ENCODE data around the gene EFCAB6.
"Not testable (repeated sequence)": the region's sequence is repeated elsewhere in the genome, so short reads cannot be mapped to it uniquely, and the experiment has no call there.

The EFCAB6 gene

GRCh38 chr22:43669190-43669589 is 142.9 kb downstream of the EFCAB6 start:
- TF ChIP-seq POLR2AphosphoS5 (IDR thresholded peaks at IDR 0.05; ENCODE audit: low read depth, low read length) (no peak), TAF1 (IDR thresholded peaks at IDR 0.05; ENCODE audit: borderline replicate concordance, low read depth, low read length) (no peak), POLR2A (IDR thresholded peaks at IDR 0.05; ENCODE audit: low read depth, low read length) (no peak)
- DNase-seq (ENCODE audit: insufficient read length), result no peak
- FAIRE-seq, result no peak

GRCh38 chr22:43667656-43668055 is 144.4 kb downstream of the EFCAB6 start:
- FAIRE-seq, result no peak
- TF ChIP-seq TAF1 (IDR thresholded peaks at IDR 0.05; ENCODE audit: borderline replicate concordance, low read depth, low read length) (no peak), POLR2AphosphoS5 (IDR thresholded peaks at IDR 0.05; ENCODE audit: low read depth, low read length) (no peak), POLR2A (IDR thresholded peaks at IDR 0.05; ENCODE audit: low read depth, low read length) (no peak)
- no peak for DNase-seq (ENCODE audit: insufficient read length)

- FAIRE-seq (no peak), DNase-seq (ENCODE audit: insufficient read length) (no peak)
- TF ChIP-seq POLR2AphosphoS5 (IDR thresholded peaks at IDR 0.05; ENCODE audit: low read depth, low read length) (no peak), TAF1 (IDR thresholded peaks at IDR 0.05; ENCODE audit: borderline replicate concordance, low read depth, low read length) (no peak), POLR2A (IDR thresholded peaks at IDR 0.05; ENCODE audit: low read depth, low read length) (no peak)
Measured at GRCh38 chr22:43666457-43666856, 145.6 kb downstream of the EFCAB6 start.

GRCh38 chr22:43658823-43659222 is 153.3 kb downstream of the EFCAB6 start:
- DNase-seq (ENCODE audit: insufficient read length) (no peak), FAIRE-seq (no peak)
- TF ChIP-seq POLR2A (IDR thresholded peaks at IDR 0.05; ENCODE audit: low read depth, low read length) (no peak), TAF1 (IDR thresholded peaks at IDR 0.05; ENCODE audit: borderline replicate concordance, low read depth, low read length) (no peak), POLR2AphosphoS5 (IDR thresholded peaks at IDR 0.05; ENCODE audit: low read depth, low read length) (no peak)

GRCh38 chr22:43656581-43656980 is 155.5 kb downstream of the EFCAB6 start:
- not testable (repeated sequence) for DNase-seq (ENCODE audit: insufficient read length); FAIRE-seq

- TF ChIP-seq POLR2AphosphoS5 (IDR thresholded peaks at IDR 0.05; ENCODE audit: low read depth, low read length) (no peak), POLR2A (IDR thresholded peaks at IDR 0.05; ENCODE audit: low read depth, low read length) (no peak), TAF1 (IDR thresholded peaks at IDR 0.05; ENCODE audit: borderline replicate concordance, low read depth, low read length) (no peak)
- no peak for FAIRE-seq
- DNase-seq (ENCODE audit: insufficient read length), result no peak
Measured at GRCh38 chr22:43654271-43654670, 157.8 kb downstream of the EFCAB6 start.

GRCh38 chr22:43652845-43653244 is 159.3 kb downstream of the EFCAB6 start:
- no peak for FAIRE-seq
- DNase-seq (ENCODE audit: insufficient read length), result no peak
- TF ChIP-seq TAF1 (IDR thresholded peaks at IDR 0.05; ENCODE audit: borderline replicate concordance, low read depth, low read length), result no peak
- TF ChIP-seq POLR2A (IDR thresholded peaks at IDR 0.05; ENCODE audit: low read depth, low read length), result no peak
- no peak for TF ChIP-seq POLR2AphosphoS5 (IDR thresholded peaks at IDR 0.05; ENCODE audit: low read depth, low read length)

GRCh38 chr22:43643387-43643786 is 168.7 kb downstream of the EFCAB6 start:
- FAIRE-seq, result no peak
- TF ChIP-seq TAF1 (IDR thresholded peaks at IDR 0.05; ENCODE audit: borderline replicate concordance, low read depth, low read length), result no peak
- TF ChIP-seq POLR2AphosphoS5 (IDR thresholded peaks at IDR 0.05; ENCODE audit: low read depth, low read length), result no peak
- no peak for TF ChIP-seq POLR2A (IDR thresholded peaks at IDR 0.05; ENCODE audit: low read depth, low read length)
- DNase-seq (ENCODE audit: insufficient read length), result no peak

GRCh38 chr22:43642319-43643206 is 169.5 kb downstream of the EFCAB6 start:
- no peak for TF ChIP-seq TAF1 (IDR thresholded peaks at IDR 0.05; ENCODE audit: borderline replicate concordance, low read depth, low read length)
- TF ChIP-seq POLR2A (IDR thresholded peaks at IDR 0.05; ENCODE audit: low read depth, low read length), result no peak
- no peak for TF ChIP-seq POLR2AphosphoS5 (IDR thresholded peaks at IDR 0.05; ENCODE audit: low read depth, low read length)
- no peak for DNase-seq (ENCODE audit: insufficient read length)
- FAIRE-seq, result no peak

- no peak for FAIRE-seq
- TF ChIP-seq POLR2AphosphoS5 (IDR thresholded peaks at IDR 0.05; ENCODE audit: low read depth, low read length), result no peak
- no peak for TF ChIP-seq POLR2A (IDR thresholded peaks at IDR 0.05; ENCODE audit: low read depth, low read length)
- no peak for TF ChIP-seq TAF1 (IDR thresholded peaks at IDR 0.05; ENCODE audit: borderline replicate concordance, low read depth, low read length)
- no peak for DNase-seq (ENCODE audit: insufficient read length)
Measured at GRCh38 chr22:43639228-43639948, 172.7 kb downstream of the EFCAB6 start.

GRCh38 chr22:43637275-43638260 is 174.5 kb downstream of the EFCAB6 start:
- FAIRE-seq, result no peak
- no peak for TF ChIP-seq POLR2AphosphoS5 (IDR thresholded peaks at IDR 0.05; ENCODE audit: low read depth, low read length)
- no peak for TF ChIP-seq POLR2A (IDR thresholded peaks at IDR 0.05; ENCODE audit: low read depth, low read length)
- TF ChIP-seq TAF1 (IDR thresholded peaks at IDR 0.05; ENCODE audit: borderline replicate concordance, low read depth, low read length), result no peak

More at GRCh38 chr22:43637275-43638260, 174.5 kb downstream of the EFCAB6 start:
- DNase-seq (ENCODE audit: insufficient read length), result no peak
